Small intestine (tissue), 7 donors: ENCODE results near the gene POU3F2. TPM values are rescaled to one million over a fixed set of nuclear protein-coding genes. Genes with fewer than 3 reads are reported as not detected.
A peak's percentile ranks its signal among the peaks of the same experiment; 100 is the strongest.

ENCODE experiments used
- DNase-seq, 2 donors: peaks; one replicate each; pipeline versions ENCODE4 v3.0.0 to v3.0.0-alpha.2; 2013
- FAIRE-seq: peaks from 2 replicates; lab custom pipeline; 2012; peaks lifted over from hg19 to GRCh38; lab: Jason Lieb, UNC
- H3K27ac ChIP-seq, 3 donors: one replicate each; pipeline ENCODE4 v1.5.1; 2013; ENCODE audit warnings: low read length in 2 of 3, mild to moderate bottlenecking in 2 of 3, control low read depth in 1 of 3, inconsistent platforms in 1 of 3, low read depth in 1 of 3, moderate library complexity in 1 of 3
- H3K27me3 ChIP-seq, 3 donors: one replicate each; pipeline ENCODE4 v1.6.1; 2013; ENCODE audit warnings: low read length in 3 of 3, inconsistent platforms in 1 of 3; ENCODE audit not compliant: control insufficient read depth in 3 of 3, insufficient read depth in 3 of 3
- H3K36me3 ChIP-seq, 3 donors: one replicate each; pipeline ENCODE4 v1.6.1; 2013; ENCODE audit warnings: low read length in 3 of 3, inconsistent platforms in 1 of 3, low read depth in 1 of 3, mild to moderate bottlenecking in 1 of 3, moderate library complexity in 1 of 3; ENCODE audit not compliant: control insufficient read depth in 3 of 3, insufficient read depth in 2 of 3
- H3K4me1 ChIP-seq, 3 donors: one replicate each; pipeline ENCODE4 v1.6.1; 2013; ENCODE audit warnings: low read length in 2 of 3, inconsistent platforms in 1 of 3, low read depth in 1 of 3, mild to moderate bottlenecking in 1 of 3, moderate library complexity in 1 of 3; ENCODE audit not compliant: control insufficient read depth in 3 of 3, insufficient read depth in 2 of 3
- H3K4me3 ChIP-seq, 3 donors: one replicate each; pipeline ENCODE4 v1.5.1; 2013; ENCODE audit warnings: low read length in 3 of 3, control low read depth in 1 of 3, inconsistent platforms in 1 of 3, low read depth in 1 of 3, mild to moderate bottlenecking in 1 of 3, moderate library complexity in 1 of 3
- H3K9me3 ChIP-seq, 2 donors: one replicate each; pipeline ENCODE4 v1.6.1; 2013; ENCODE audit warnings: low read depth in 1 of 2, low read length in 1 of 2; ENCODE audit not compliant: control insufficient read depth in 2 of 2, insufficient read depth in 1 of 2
- WGBS, 3 donors: extraction: QIAGEN DNeasy Blood & Tissue Kit; methylation state at CpG; one replicate each; pipeline ENCODE4 v1.1.7; 2013; 5-methylcytosine and 5-hydroxymethylcytosine counted together
- polyA plus RNA-seq, 4 donors: library from polyadenylated mRNA; stranded (reverse) in 3 of 4; unstranded in 1 of 4; fragments of 200-250 nt in 3 of 4; fragments of 120-200 nt in 1 of 4; gene quantifications; one replicate each; pipeline versions ENCODE4 v1.2.1 to v1.2.3, GENCODE V29; 2013
- donor health status: healthy with polysubstance abuse.
- donor health status: control.
- donor health status: control.
- donor health status: Bipolar disorder and iron deficiency.
- donor health status: healthy.

The POU3F2 gene
- polyA plus RNA-seq, 4 donors: 0.03 TPM; not detected in 3

GRCh38 chr6:98875375-98875774 is 41.0 kb downstream of the POU3F2 start:
- 81 to 89% (median 89%) methylated on average over 2 of the region's 2 CpGs for WGBS, 3 donors
- DNase-seq (no peak), FAIRE-seq (no peak)
- H3K27me3 ChIP-seq: no peaks in the 10 kb centered on the region
- no peaks in the 10 kb centered on the region for H3K9me3 ChIP-seq
- no peaks in the 10 kb centered on the region for H3K4me1 ChIP-seq
- no peak overlapping the region for H3K27ac ChIP-seq
- no peaks in the 10 kb centered on the region for H3K36me3 ChIP-seq
- no peak overlapping the region for H3K4me3 ChIP-seq

- no peaks in the 10 kb centered on the region for H3K4me1 ChIP-seq
- no peak for DNase-seq
- no peaks in the 10 kb centered on the region for H3K9me3 ChIP-seq
- no peaks in the 10 kb centered on the region for H3K27me3 ChIP-seq
- FAIRE-seq: no peak
- no peak overlapping the region for H3K27ac ChIP-seq
- no peak overlapping the region for H3K4me3 ChIP-seq
- H3K36me3 ChIP-seq: no peaks in the 10 kb centered on the region
- 0 to 77% (median 9%) methylated on average over 1 of the region's 1 CpG for WGBS, 3 donors
These were observed 42.9 kb downstream of the POU3F2 start for GRCh38 chr6:98877250-98877649.

DNA sequence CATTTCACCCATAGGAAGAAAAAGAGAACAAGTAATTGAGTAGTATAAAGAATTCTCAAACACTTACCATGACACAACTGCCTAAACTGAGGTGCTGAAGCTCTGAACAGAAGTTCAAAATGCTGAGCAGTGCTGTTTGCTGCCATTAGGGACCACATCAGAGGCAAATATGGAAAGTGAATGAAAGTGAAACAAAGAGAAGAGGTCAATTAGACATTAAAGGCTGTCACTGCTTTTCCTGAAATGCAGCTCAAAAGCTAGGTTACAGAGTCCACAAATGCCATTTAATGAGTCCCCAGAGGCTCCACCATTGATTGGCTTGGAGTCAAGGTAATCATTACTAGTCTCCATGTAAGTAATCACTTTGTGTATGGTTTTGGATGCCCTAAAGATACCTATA is 46.1 kb downstream of the POU3F2 start:
- Histone ChIP-seq H3K27me3 (no peaks in the 10 kb centered on the region), H3K27ac (no peak overlapping the region), H3K4me1 (no peaks in the 10 kb centered on the region), H3K9me3 (no peaks in the 10 kb centered on the region), H3K4me3 (no peak overlapping the region), H3K36me3 (peaks cover 0 to 2% (median 0%) of the 10 kb centered on the region in 3 donors)
- FAIRE-seq (no peak), DNase-seq (peak; percentile 3 to 28)

GRCh38 chr6:98885330-98885729 is 51.0 kb downstream of the POU3F2 start:
- H3K4me3 ChIP-seq: no peak overlapping the region
- H3K27me3 ChIP-seq: no peaks in the 10 kb centered on the region
- DNase-seq (no peak), FAIRE-seq (no peak)
- H3K4me1 ChIP-seq: no peaks in the 10 kb centered on the region
- H3K36me3 ChIP-seq: peaks cover 3 to 13% (median 3%) of the 10 kb centered on the region in 3 donors
- no peak overlapping the region for H3K27ac ChIP-seq
- whole genome bisulfite sequencing, 3 donors: 93 to 97% (median 96%) methylated on average over 3 of the region's 3 CpGs
- H3K9me3 ChIP-seq: no peaks in the 10 kb centered on the region

DNA sequence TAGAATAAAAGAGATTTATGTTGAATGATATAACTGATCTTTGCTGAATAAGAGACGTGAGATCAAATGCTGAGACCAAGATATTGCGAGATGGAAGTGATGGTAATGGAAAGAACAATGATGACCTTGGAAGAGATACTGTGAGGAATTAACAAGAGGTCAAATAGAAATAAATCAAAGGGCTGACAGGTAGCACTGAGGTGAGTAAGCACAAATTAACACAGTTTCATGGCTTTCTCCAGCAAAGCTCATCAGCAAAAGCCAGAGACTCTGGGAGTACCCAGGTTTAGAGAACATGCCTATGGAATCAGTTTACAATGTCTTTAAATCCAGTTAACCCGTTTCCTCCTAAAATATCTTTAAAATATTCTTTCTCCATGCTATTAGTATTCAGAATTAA is 53.3 kb downstream of the POU3F2 start:
- no peak overlapping the region for H3K4me3 ChIP-seq
- 93 to 96% (median 95%) methylated on average over 3 of the region's 3 CpGs for WGBS, 3 donors
- no peak overlapping the region for H3K27ac ChIP-seq
- no peaks in the 10 kb centered on the region for H3K4me1 ChIP-seq
- H3K36me3 ChIP-seq: peaks cover 3 to 16% (median 3%) of the 10 kb centered on the region in 3 donors
- H3K27me3 ChIP-seq: no peaks in the 10 kb centered on the region
- DNase-seq (no peak), FAIRE-seq (no peak)
- H3K9me3 ChIP-seq: no peaks in the 10 kb centered on the region

Other genes starting within 250 kb of the POU3F2 start
- gene FBXL4, start 113.4 kb downstream of the POU3F2 start, polyA plus RNA-seq: 10 to 100 TPM in 1 of 4 donors, 1 to 10 TPM in 3; 3.1 to 17.4 (median 4.6) TPM